Liver (tissue), 9 donors: Measurements from ENCODE around the gene POLG. TPM values are rescaled to one million over a fixed set of nuclear protein-coding genes. Genes with fewer than 3 reads are reported as not detected.

Experiments used
- DNase-seq: peaks from one replicate; pipeline ENCODE4 v3.0.0-alpha.2; 2017; ENCODE audit warnings: low spot score
- H3K27ac ChIP-seq, 2 donors: one replicate each; pipeline ENCODE4 v1.7.0; 2013; ENCODE audit warnings: inconsistent platforms in 2 of 2, low read length in 2 of 2, control low read depth in 1 of 2, low read depth in 1 of 2, mild to moderate bottlenecking in 1 of 2
- H3K27me3 ChIP-seq, 4 donors: one replicate each; pipeline versions ENCODE4 v1.6.1 to v1.7.0; 2013; ENCODE audit warnings: low read length in 3 of 4, inconsistent platforms in 1 of 4, mild to moderate bottlenecking in 1 of 4, moderate library complexity in 1 of 4; ENCODE audit not compliant: control insufficient read depth in 4 of 4, insufficient read depth in 4 of 4
- H3K36me3 ChIP-seq, 4 donors: one replicate each; pipeline versions ENCODE4 v1.6.1 to v1.7.0; 2013; ENCODE audit warnings: low read length in 3 of 4, mild to moderate bottlenecking in 3 of 4, low read depth in 1 of 4, moderate library complexity in 1 of 4; ENCODE audit not compliant: control insufficient read depth in 4 of 4, insufficient read depth in 3 of 4
- H3K4me1 ChIP-seq, 4 donors: one replicate each; pipeline versions ENCODE4 v1.6.1 to v1.7.0; 2013; ENCODE audit warnings: low read length in 3 of 4, mild to moderate bottlenecking in 3 of 4, moderate library complexity in 1 of 4; ENCODE audit not compliant: control insufficient read depth in 4 of 4, insufficient read depth in 4 of 4
- H3K4me3 ChIP-seq, 3 donors: one replicate each; pipeline versions ENCODE4 v1.6.1 to v1.7.0; 2013; ENCODE audit warnings: low read length in 3 of 3, control low read depth in 1 of 3, low read depth in 1 of 3, mild to moderate bottlenecking in 1 of 3
- H3K9ac ChIP-seq, 2 donors: one replicate each; pipeline ENCODE4 v1.7.0; 2013; ENCODE audit warnings: low read length in 2 of 2, mild to moderate bottlenecking in 2 of 2, moderate library complexity in 2 of 2, control low read depth in 1 of 2, low read depth in 1 of 2
- H3K9me3 ChIP-seq, 4 donors: one replicate each; pipeline versions ENCODE4 v1.6.1 to v1.7.0; 2013; ENCODE audit warnings: low read length in 3 of 4; ENCODE audit not compliant: control insufficient read depth in 4 of 4
- EGR1 ChIP-seq, 2 donors: IDR thresholded peaks; 2 replicates each; pipeline ENCODE4 v1.6.1; 2016 to 2018; ENCODE audit warnings: antibody characterized with exemption in 2 of 2, low read depth in 2 of 2
- FOXA2 ChIP-seq: IDR thresholded peaks from 2 replicates; pipeline ENCODE4 v1.6.1; 2016; ENCODE audit warnings: antibody characterized with exemption
- GABPA ChIP-seq, 2 donors: IDR thresholded peaks in 1 of 2; conservative IDR thresholded peaks in 1 of 2; 2 replicates each; pipeline ENCODE4 v1.6.1; 2016; ENCODE audit warnings: antibody characterized with exemption in 2 of 2, mild to moderate bottlenecking in 1 of 2, moderate library complexity in 1 of 2
- HNF4A ChIP-seq, 2 donors: conservative IDR thresholded peaks; 2 replicates each; pipeline ENCODE4 v1.6.1; 2016; ENCODE audit warnings: antibody characterized with exemption in 2 of 2, mild to moderate bottlenecking in 2 of 2
- HNF4G ChIP-seq: IDR thresholded peaks from 2 replicates; pipeline ENCODE4 v1.6.1; 2016; ENCODE audit warnings: antibody characterized with exemption
- JUND ChIP-seq, 2 donors: IDR thresholded peaks; 2 replicates each; pipeline ENCODE4 v1.6.1; 2016; ENCODE audit warnings: antibody characterized with exemption in 2 of 2
- NR2F2 ChIP-seq: IDR thresholded peaks from 2 replicates; pipeline ENCODE4 v1.6.1; 2016; ENCODE audit warnings: antibody characterized with exemption
- RAD21 ChIP-seq, 2 donors: IDR thresholded peaks; 2 replicates each; pipeline ENCODE4 v1.6.1; 2016; ENCODE audit warnings: antibody characterized with exemption in 2 of 2, mild to moderate bottlenecking in 2 of 2
- RXRA ChIP-seq, 2 donors: IDR thresholded peaks; 2 replicates each; pipeline ENCODE4 v1.6.1; 2017 to 2018; ENCODE audit warnings: antibody characterized with exemption in 2 of 2, mild to moderate bottlenecking in 1 of 2
- SP1 ChIP-seq: IDR thresholded peaks from 2 replicates; pipeline ENCODE4 v1.6.1; 2018; ENCODE audit warnings: antibody characterized with exemption, mild to moderate bottlenecking
- TAF1 ChIP-seq: conservative IDR thresholded peaks from 2 replicates; pipeline ENCODE4 v1.6.1; 2016; ENCODE audit warnings: antibody characterized with exemption, mild to moderate bottlenecking
- YY1 ChIP-seq: IDR thresholded peaks from 2 replicates; pipeline ENCODE4 v1.6.1; 2016; ENCODE audit warnings: antibody characterized with exemption, mild to moderate bottlenecking
- WGBS: extraction: QIAGEN DNeasy Blood & Tissue Kit; methylation state at CpG from one replicate; pipeline ENCODE4 v1.1.7; 2013; 5-methylcytosine and 5-hydroxymethylcytosine counted together
- polyA plus RNA-seq, 2 donors: library from polyadenylated mRNA; stranded (reverse) in 1 of 2; unstranded in 1 of 2; fragments of 200-250 nt in 1 of 2; fragments of >200 nt in 1 of 2; fragmentation: Nextera tagmentation in 1 of 2; extraction: Ambion mirVana in 1 of 2; gene quantifications; one replicate each; pipeline versions ENCODE4 v1.2.1 to v1.2.3, GENCODE V29; 2013 to 2015
- total RNA-seq, 2 donors: library from RNA; depleted of rRNA; stranded (reverse); fragments of >200 nt; gene quantifications; one replicate each; pipeline ENCODE4 v1.2.3, GENCODE V29; 2014
- TF ChIP-seq, protein P1 (sequence below): IDR thresholded peaks from 2 replicates; pipeline ENCODE4 v1.6.1; 2016; ENCODE audit warnings: antibody characterized with exemption
- TF ChIP-seq, protein P2 (sequence below): IDR thresholded peaks from 2 replicates; pipeline ENCODE4 v1.6.1; 2016; ENCODE audit warnings: antibody characterized with exemption
- TF ChIP-seq, protein P3 (sequence below): IDR thresholded peaks from 2 replicates; pipeline ENCODE4 v1.6.1; 2016; ENCODE audit warnings: antibody characterized with exemption
- TF ChIP-seq, protein P4 (sequence below): fragments of 150-350 bp; IDR thresholded peaks from 2 replicates; pipeline ENCODE4 v1.5.1; 2017; ENCODE audit warnings: improper control_type of control experiment, low read depth, low read length; ENCODE audit not compliant: missing input control
- TF ChIP-seq, protein P5 (sequence below): IDR thresholded peaks from 2 replicates; pipeline ENCODE4 v1.6.1; 2016; ENCODE audit warnings: antibody characterized with exemption, mild to moderate bottlenecking
- donor health status: healthy.
- donor health status: healthy.
- donor health status: healthy.
- donor health status: healthy.
- donor health status: healthy.

The POLG gene
- total and polyA plus RNA-seq, 4 donors: 15.2 to 53.1 (median 31.4) TPM

DNA sequence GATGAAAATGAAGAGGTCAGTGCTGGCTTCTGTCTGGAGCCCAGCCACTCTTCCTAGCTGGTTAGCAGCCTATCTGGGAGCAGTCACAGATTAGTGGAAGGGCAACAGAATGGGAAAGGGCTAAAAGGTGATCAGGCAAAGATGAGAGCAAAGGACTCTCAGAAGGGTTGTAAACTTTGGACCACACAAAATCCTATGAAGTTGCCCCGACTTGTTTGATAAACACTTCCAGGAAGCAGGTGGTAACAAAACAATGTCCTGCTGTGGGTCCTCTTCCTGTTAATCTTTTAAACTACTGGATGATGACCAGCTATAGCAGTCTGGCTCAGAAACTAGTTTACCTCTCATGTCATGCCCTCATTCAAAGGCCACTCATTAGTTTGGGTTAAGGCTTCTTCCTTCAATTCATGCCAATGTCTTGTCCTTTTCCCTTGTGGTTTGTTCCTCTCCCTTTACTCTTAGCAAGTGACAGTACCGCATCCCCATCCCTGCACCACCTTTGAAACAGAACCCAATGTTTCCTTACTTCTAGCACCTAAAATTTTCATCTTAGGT lies 19.2 kb downstream of the POLG start:
- Histone ChIP-seq H3K27me3 (no peaks in the 10 kb centered on the region), H3K9ac (no peak overlapping the region), H3K4me3 (no peak overlapping the region), H3K36me3 (peaks cover 17 to 54% (median 40%) of the 10 kb centered on the region in 4 donors), H3K4me1 (peaks cover 0 to 3% (median 0%) of the 10 kb centered on the region in 4 donors), H3K9me3 (no peaks in the 10 kb centered on the region), H3K27ac (no peak overlapping the region)
- 53% methylated on average over 2 of the region's 2 CpGs for WGBS
- no peak for TF ChIP-seq JUND (IDR thresholded peaks at IDR 0.05)
- TF ChIP-seq EGR1 (IDR thresholded peaks at IDR 0.05; ENCODE audit: low read depth in 2 of 2): no peak
- TF ChIP-seq, protein P1, sequence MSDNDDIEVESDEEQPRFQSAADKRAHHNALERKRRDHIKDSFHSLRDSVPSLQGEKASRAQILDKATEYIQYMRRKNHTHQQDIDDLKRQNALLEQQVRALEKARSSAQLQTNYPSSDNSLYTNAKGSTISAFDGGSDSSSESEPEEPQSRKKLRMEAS: no peak
- TF ChIP-seq, protein P2, sequence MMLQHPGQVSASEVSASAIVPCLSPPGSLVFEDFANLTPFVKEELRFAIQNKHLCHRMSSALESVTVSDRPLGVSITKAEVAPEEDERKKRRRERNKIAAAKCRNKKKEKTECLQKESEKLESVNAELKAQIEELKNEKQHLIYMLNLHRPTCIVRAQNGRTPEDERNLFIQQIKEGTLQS: no peak
- no peak for TF ChIP-seq HNF4A (conservative IDR thresholded peaks at IDR 0.05)
- TF ChIP-seq GABPA (IDR thresholded peaks at IDR 0.05 in 1 of 2, conservative IDR thresholded peaks at IDR 0.05 in 1 of 2): no peak
- TF ChIP-seq, protein P3, sequence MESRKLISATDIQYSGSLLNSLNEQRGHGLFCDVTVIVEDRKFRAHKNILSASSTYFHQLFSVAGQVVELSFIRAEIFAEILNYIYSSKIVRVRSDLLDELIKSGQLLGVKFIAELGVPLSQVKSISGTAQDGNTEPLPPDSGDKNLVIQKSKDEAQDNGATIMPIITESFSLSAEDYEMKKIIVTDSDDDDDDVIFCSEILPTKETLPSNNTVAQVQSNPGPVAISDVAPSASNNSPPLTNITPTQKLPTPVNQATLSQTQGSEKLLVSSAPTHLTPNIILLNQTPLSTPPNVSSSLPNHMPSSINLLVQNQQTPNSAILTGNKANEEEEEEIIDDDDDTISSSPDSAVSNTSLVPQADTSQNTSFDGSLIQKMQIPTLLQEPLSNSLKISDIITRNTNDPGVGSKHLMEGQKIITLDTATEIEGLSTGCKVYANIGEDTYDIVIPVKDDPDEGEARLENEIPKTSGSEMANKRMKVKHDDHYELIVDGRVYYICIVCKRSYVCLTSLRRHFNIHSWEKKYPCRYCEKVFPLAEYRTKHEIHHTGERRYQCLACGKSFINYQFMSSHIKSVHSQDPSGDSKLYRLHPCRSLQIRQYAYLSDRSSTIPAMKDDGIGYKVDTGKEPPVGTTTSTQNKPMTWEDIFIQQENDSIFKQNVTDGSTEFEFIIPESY: no peak
- TF ChIP-seq, protein P4, sequence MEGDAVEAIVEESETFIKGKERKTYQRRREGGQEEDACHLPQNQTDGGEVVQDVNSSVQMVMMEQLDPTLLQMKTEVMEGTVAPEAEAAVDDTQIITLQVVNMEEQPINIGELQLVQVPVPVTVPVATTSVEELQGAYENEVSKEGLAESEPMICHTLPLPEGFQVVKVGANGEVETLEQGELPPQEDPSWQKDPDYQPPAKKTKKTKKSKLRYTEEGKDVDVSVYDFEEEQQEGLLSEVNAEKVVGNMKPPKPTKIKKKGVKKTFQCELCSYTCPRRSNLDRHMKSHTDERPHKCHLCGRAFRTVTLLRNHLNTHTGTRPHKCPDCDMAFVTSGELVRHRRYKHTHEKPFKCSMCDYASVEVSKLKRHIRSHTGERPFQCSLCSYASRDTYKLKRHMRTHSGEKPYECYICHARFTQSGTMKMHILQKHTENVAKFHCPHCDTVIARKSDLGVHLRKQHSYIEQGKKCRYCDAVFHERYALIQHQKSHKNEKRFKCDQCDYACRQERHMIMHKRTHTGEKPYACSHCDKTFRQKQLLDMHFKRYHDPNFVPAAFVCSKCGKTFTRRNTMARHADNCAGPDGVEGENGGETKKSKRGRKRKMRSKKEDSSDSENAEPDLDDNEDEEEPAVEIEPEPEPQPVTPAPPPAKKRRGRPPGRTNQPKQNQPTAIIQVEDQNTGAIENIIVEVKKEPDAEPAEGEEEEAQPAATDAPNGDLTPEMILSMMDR: no peak
- TF ChIP-seq SP1: no peak
- TF ChIP-seq TAF1: no peak
- no peak for TF ChIP-seq FOXA2
- TF ChIP-seq HNF4G: no peak
- TF ChIP-seq RAD21 (IDR thresholded peaks at IDR 0.05): no peak
- TF ChIP-seq RXRA (IDR thresholded peaks at IDR 0.05): no peak
- TF ChIP-seq YY1: no peak
- TF ChIP-seq NR2F2: no peak
- TF ChIP-seq, protein P5, sequence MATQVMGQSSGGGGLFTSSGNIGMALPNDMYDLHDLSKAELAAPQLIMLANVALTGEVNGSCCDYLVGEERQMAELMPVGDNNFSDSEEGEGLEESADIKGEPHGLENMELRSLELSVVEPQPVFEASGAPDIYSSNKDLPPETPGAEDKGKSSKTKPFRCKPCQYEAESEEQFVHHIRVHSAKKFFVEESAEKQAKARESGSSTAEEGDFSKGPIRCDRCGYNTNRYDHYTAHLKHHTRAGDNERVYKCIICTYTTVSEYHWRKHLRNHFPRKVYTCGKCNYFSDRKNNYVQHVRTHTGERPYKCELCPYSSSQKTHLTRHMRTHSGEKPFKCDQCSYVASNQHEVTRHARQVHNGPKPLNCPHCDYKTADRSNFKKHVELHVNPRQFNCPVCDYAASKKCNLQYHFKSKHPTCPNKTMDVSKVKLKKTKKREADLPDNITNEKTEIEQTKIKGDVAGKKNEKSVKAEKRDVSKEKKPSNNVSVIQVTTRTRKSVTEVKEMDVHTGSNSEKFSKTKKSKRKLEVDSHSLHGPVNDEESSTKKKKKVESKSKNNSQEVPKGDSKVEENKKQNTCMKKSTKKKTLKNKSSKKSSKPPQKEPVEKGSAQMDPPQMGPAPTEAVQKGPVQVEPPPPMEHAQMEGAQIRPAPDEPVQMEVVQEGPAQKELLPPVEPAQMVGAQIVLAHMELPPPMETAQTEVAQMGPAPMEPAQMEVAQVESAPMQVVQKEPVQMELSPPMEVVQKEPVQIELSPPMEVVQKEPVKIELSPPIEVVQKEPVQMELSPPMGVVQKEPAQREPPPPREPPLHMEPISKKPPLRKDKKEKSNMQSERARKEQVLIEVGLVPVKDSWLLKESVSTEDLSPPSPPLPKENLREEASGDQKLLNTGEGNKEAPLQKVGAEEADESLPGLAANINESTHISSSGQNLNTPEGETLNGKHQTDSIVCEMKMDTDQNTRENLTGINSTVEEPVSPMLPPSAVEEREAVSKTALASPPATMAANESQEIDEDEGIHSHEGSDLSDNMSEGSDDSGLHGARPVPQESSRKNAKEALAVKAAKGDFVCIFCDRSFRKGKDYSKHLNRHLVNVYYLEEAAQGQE: no peak
- no peak for DNase-seq
